Measurements from ENCODE around the gene NDUFS8. TPM values are rescaled to one million over a fixed set of nuclear protein-coding genes. Genes with fewer than 3 reads are reported as not detected.
A peak's percentile ranks its signal among the peaks of the same experiment; 100 is the strongest.

The NDUFS8 gene
- total and polyA plus RNA-seq, 9 donors, result 67.1 to 108 (median 80.1) TPM

GRCh38 chr11:68050371-68050841, 19.9 kb downstream of the NDUFS8 start:
- WGBS (ENCODE audit: insufficient coverage), result 90% methylated on average over 12 of the region's 18 CpGs
- DNase-seq, result no peak
- H3K27me3 ChIP-seq (ENCODE audit: control insufficient read depth, insufficient read depth, low read length), result no peaks in the 10 kb centered on the region
- H3K36me3 ChIP-seq (ENCODE audit: control insufficient read depth, insufficient read depth, low read length), result peaks cover 27% of the 10 kb centered on the region
- H3K4me3 ChIP-seq (ENCODE audit: low read length), result no peak overlapping the region
- H3K27ac ChIP-seq (ENCODE audit: low read length), result no peak overlapping the region
- H3K4me1 ChIP-seq (ENCODE audit: control insufficient read depth, insufficient read depth, low read length), result peaks cover 8% of the 10 kb centered on the region
- no peaks in the 10 kb centered on the region for H3K9me3 ChIP-seq (replicated peaks; ENCODE audit: control insufficient read depth, low read depth, low read length)

- WGBS (ENCODE audit: insufficient coverage), result 58% methylated on average over 12 of the region's 14 CpGs
- peaks cover 27% of the 10 kb centered on the region for H3K36me3 ChIP-seq (ENCODE audit: control insufficient read depth, insufficient read depth, low read length)
- peaks cover 8% of the 10 kb centered on the region for H3K4me1 ChIP-seq (ENCODE audit: control insufficient read depth, insufficient read depth, low read length)
- DNase-seq, result peak; percentile 40
- H3K27ac ChIP-seq (ENCODE audit: low read length), result no peak overlapping the region
- H3K4me3 ChIP-seq (ENCODE audit: low read length), result no peak overlapping the region
- no peaks in the 10 kb centered on the region for H3K27me3 ChIP-seq (ENCODE audit: control insufficient read depth, insufficient read depth, low read length)
- H3K9me3 ChIP-seq (replicated peaks; ENCODE audit: control insufficient read depth, low read depth, low read length), result no peaks in the 10 kb centered on the region
These were observed 21.0 kb downstream of the NDUFS8 start for GRCh38 chr11:68051191-68052136.

GRCh38 chr11:68052137-68052873, 21.8 kb downstream of the NDUFS8 start:
- Histone ChIP-seq H3K36me3 (ENCODE audit: control insufficient read depth, insufficient read depth, low read length) (peaks cover 27% of the 10 kb centered on the region), H3K4me1 (ENCODE audit: control insufficient read depth, insufficient read depth, low read length) (peaks cover 8% of the 10 kb centered on the region), H3K9me3 (replicated peaks; ENCODE audit: control insufficient read depth, low read depth, low read length) (no peaks in the 10 kb centered on the region), H3K27ac (ENCODE audit: low read length) (no peak overlapping the region), H3K27me3 (ENCODE audit: control insufficient read depth, insufficient read depth, low read length) (no peaks in the 10 kb centered on the region), H3K4me3 (ENCODE audit: low read length) (no peak overlapping the region)
- no peak for DNase-seq
- 84% methylated on average over 14 of the region's 15 CpGs for WGBS (ENCODE audit: insufficient coverage)

GRCh38 chr11:68053117-68053516, 22.6 kb downstream of the NDUFS8 start:
- Histone ChIP-seq H3K4me3 (ENCODE audit: low read length) (no peak overlapping the region), H3K27me3 (ENCODE audit: control insufficient read depth, insufficient read depth, low read length) (no peaks in the 10 kb centered on the region), H3K36me3 (ENCODE audit: control insufficient read depth, insufficient read depth, low read length) (peaks cover 27% of the 10 kb centered on the region), H3K27ac (ENCODE audit: low read length) (no peak overlapping the region), H3K9me3 (replicated peaks; ENCODE audit: control insufficient read depth, low read depth, low read length) (no peaks in the 10 kb centered on the region), H3K4me1 (ENCODE audit: control insufficient read depth, insufficient read depth, low read length) (peaks cover 8% of the 10 kb centered on the region)
- 51% methylated on average over 8 of the region's 9 CpGs for WGBS (ENCODE audit: insufficient coverage)
- DNase-seq, result peak; percentile 32

- Histone ChIP-seq H3K4me1 (ENCODE audit: control insufficient read depth, insufficient read depth, low read length) (peaks cover 8% of the 10 kb centered on the region), H3K9me3 (replicated peaks; ENCODE audit: control insufficient read depth, low read depth, low read length) (no peaks in the 10 kb centered on the region), H3K4me3 (ENCODE audit: low read length) (no peak overlapping the region), H3K27me3 (ENCODE audit: control insufficient read depth, insufficient read depth, low read length) (no peaks in the 10 kb centered on the region), H3K27ac (ENCODE audit: low read length) (no peak overlapping the region), H3K36me3 (ENCODE audit: control insufficient read depth, insufficient read depth, low read length) (peaks cover 23% of the 10 kb centered on the region)
- 74% methylated on average over 5 of the region's 11 CpGs for WGBS (ENCODE audit: insufficient coverage)
- DNase-seq, result no peak
These were observed 23.7 kb downstream of the NDUFS8 start for GRCh38 chr11:68053981-68054812.

GRCh38 chr11:68056317-68057285, 26.1 kb downstream of the NDUFS8 start:
- Histone ChIP-seq H3K4me1 (ENCODE audit: control insufficient read depth, insufficient read depth, low read length) (peaks cover under 1% of the 10 kb centered on the region), H3K9me3 (replicated peaks; ENCODE audit: control insufficient read depth, low read depth, low read length) (no peaks in the 10 kb centered on the region), H3K27ac (ENCODE audit: low read length) (no peak overlapping the region), H3K4me3 (ENCODE audit: low read length) (no peak overlapping the region), H3K36me3 (ENCODE audit: control insufficient read depth, insufficient read depth, low read length) (peaks cover 15% of the 10 kb centered on the region), H3K27me3 (ENCODE audit: control insufficient read depth, insufficient read depth, low read length) (no peaks in the 10 kb centered on the region)
- 89% methylated on average over 5 of the region's 12 CpGs for WGBS (ENCODE audit: insufficient coverage)
- DNase-seq, result no peak

- Histone ChIP-seq H3K4me1 (ENCODE audit: control insufficient read depth, insufficient read depth, low read length) (no peaks in the 10 kb centered on the region), H3K27me3 (ENCODE audit: control insufficient read depth, insufficient read depth, low read length) (no peaks in the 10 kb centered on the region), H3K36me3 (ENCODE audit: control insufficient read depth, insufficient read depth, low read length) (peaks cover 25% of the 10 kb centered on the region), H3K27ac (ENCODE audit: low read length) (no peak overlapping the region), H3K4me3 (ENCODE audit: low read length) (no peak overlapping the region), H3K9me3 (replicated peaks; ENCODE audit: control insufficient read depth, low read depth, low read length) (no peaks in the 10 kb centered on the region)
- WGBS (ENCODE audit: insufficient coverage), result no CpG with 5 or more reads among the region's 4 CpGs
- DNase-seq, result no peak
These were observed 27.3 kb downstream of the NDUFS8 start for GRCh38 chr11:68057807-68058206.

- H3K4me1 ChIP-seq (ENCODE audit: control insufficient read depth, insufficient read depth, low read length), result no peaks in the 10 kb centered on the region
- DNase-seq, result no peak
- 100% methylated on average over 1 of the region's 7 CpGs for WGBS (ENCODE audit: insufficient coverage)
- no peaks in the 10 kb centered on the region for H3K9me3 ChIP-seq (replicated peaks; ENCODE audit: control insufficient read depth, low read depth, low read length)
- H3K36me3 ChIP-seq (ENCODE audit: control insufficient read depth, insufficient read depth, low read length), result peaks cover 37% of the 10 kb centered on the region
- no peak overlapping the region for H3K4me3 ChIP-seq (ENCODE audit: low read length)
- H3K27me3 ChIP-seq (ENCODE audit: control insufficient read depth, insufficient read depth, low read length), result no peaks in the 10 kb centered on the region
- no peak overlapping the region for H3K27ac ChIP-seq (ENCODE audit: low read length)
These were observed 31.0 kb downstream of the NDUFS8 start for GRCh38 chr11:68061508-68061907.

GRCh38 chr11:68064926-68065325, 34.4 kb downstream of the NDUFS8 start:
- H3K4me1 ChIP-seq (ENCODE audit: control insufficient read depth, insufficient read depth, low read length), result no peaks in the 10 kb centered on the region
- H3K4me3 ChIP-seq (ENCODE audit: low read length), result no peak overlapping the region
- peaks cover 61% of the 10 kb centered on the region for H3K36me3 ChIP-seq (ENCODE audit: control insufficient read depth, insufficient read depth, low read length)
- H3K9me3 ChIP-seq (replicated peaks; ENCODE audit: control insufficient read depth, low read depth, low read length), result no peaks in the 10 kb centered on the region
- no peak for DNase-seq
- no peak overlapping the region for H3K27ac ChIP-seq (ENCODE audit: low read length)
- no CpG with 5 or more reads among the region's 2 CpGs for WGBS (ENCODE audit: insufficient coverage)
- H3K27me3 ChIP-seq (ENCODE audit: control insufficient read depth, insufficient read depth, low read length), result no peaks in the 10 kb centered on the region
